Pancreas (tissue), 10 donors: ENCODE data around the gene RAB11A. TPM values are rescaled to one million over a fixed set of nuclear protein-coding genes. Genes with fewer than 3 reads are reported as not detected.

ENCODE experiments used
- ATAC-seq, 4 donors: fragments of 200-7000 bp; cut with Tn5 transposase; one replicate each; pipeline versions ENCODE4 v1.8.0 to v1.9.1; 2020; ENCODE audit warnings: mild to moderate bottlenecking in 4 of 4, moderate library complexity in 4 of 4
- DNase-seq, 6 donors: peaks; one replicate each; pipeline ENCODE4 v3.0.0-alpha.2; 2020
- FAIRE-seq: peaks from 2 replicates; lab custom pipeline; 2012; peaks lifted over from hg19 to GRCh38; lab: Jason Lieb, UNC
- H3K27ac ChIP-seq, 4 donors: fragments of 200-600 bp; sonication (generic); 1 replicate in 3 of 4; 2 replicates in 1 of 4; pipeline versions ENCODE4 v1.5.0 to v1.8.0; 2020
- H3K27me3 ChIP-seq, 4 donors: fragments of 200-600 bp; one replicate each; pipeline ENCODE4 v1.8.0; 2021
- H3K36me3 ChIP-seq, 3 donors: fragments of 200-600 bp; sonication (generic) in 1 of 3; one replicate each; pipeline versions ENCODE4 v1.5.0 to v1.8.0; 2020 to 2021
- H3K4me1 ChIP-seq, 3 donors: fragments of 200-600 bp; one replicate each; pipeline ENCODE4 v1.8.0; 2021
- H3K4me3 ChIP-seq, 4 donors: fragments of 200-600 bp; sonication (generic) in 2 of 4; one replicate each; pipeline versions ENCODE4 v1.5.0 to v1.8.0; 2020 to 2021
- H3K9me3 ChIP-seq, 4 donors: fragments of 200-600 bp; one replicate each; pipeline ENCODE4 v1.8.0; 2021
- CTCF ChIP-seq, 4 donors: fragments of 200-600 bp; sonication (generic) in 3 of 4; IDR thresholded peaks; one replicate each; pipeline versions ENCODE4 v1.5.0 to v1.8.0; 2021; ENCODE audit warnings: antibody characterized with exemption in 4 of 4
- WGBS, 2 donors: extraction: QIAGEN DNeasy Blood & Tissue Kit; methylation state at CpG; one replicate each; pipeline ENCODE4 v1.1.7; 2013; 5-methylcytosine and 5-hydroxymethylcytosine counted together
- intact Hi-C, 3 donors: fragments of 100-400 bp; cut with DNase I; formaldehyde crosslinking; loops; one replicate each; pipeline versions ENCODE4 v1.11.1 to v1.14.2; 2022
- polyA plus RNA-seq, 2 donors: library from polyadenylated mRNA; stranded (reverse); fragments of 200-250 nt; gene quantifications; one replicate each; pipeline ENCODE4 v1.2.3, GENCODE V29; 2013
- total RNA-seq, 6 donors: library from RNA; stranded (reverse); fragmentation: NEBNext Ultra II Directional in 4 of 6; extraction: Animal tissue kit (Norgen Biotek cat#: 25700) in 4 of 6; gene quantifications; one replicate each; pipeline versions ENCODE4 v1.2.1 to v1.2.4, GENCODE V29; 2021 to 2023
- donor health status: healthy with polysubstance abuse.
- donor health status: DM: no; HTN: no; CAD: no; lungs with moderate emphysema.
- donor health status: DM: no; HTN: no; CAD: no.
- donor health status: control.
- donor health status: control.
- donor health status: Bipolar disorder and iron deficiency.
- donor health status: DM: yes; HTN: yes; CAD: no.
- donor health status: DM: no; HTN: no; CAD: no.
- donor health status: DM: no; HTN: no; CAD: no.
- donor health status: DM: yes; HTN: yes; CAD: no.

RAB11A gene
- total and polyA plus RNA-seq, 8 donors, result 19.8 to 98.4 (median 62.0) TPM

- intact Hi-C loops, result no loop called here
- H3K9me3 ChIP-seq, result no peaks in the 10 kb centered on the region
- no peaks in the 10 kb centered on the region for H3K27me3 ChIP-seq
- TF ChIP-seq CTCF (IDR thresholded peaks at IDR 0.05), result no peak
- ATAC-seq, result peak in 2 of 4 donors; percentile 50 to 61
- H3K4me3 ChIP-seq, result no peak overlapping the region
- FAIRE-seq, result no peak
- H3K36me3 ChIP-seq, result no peaks in the 10 kb centered on the region
- H3K4me1 ChIP-seq, result no peaks in the 10 kb centered on the region
- 16 to 38% methylated on average over 1 of the region's 1 CpG for WGBS, 2 donors
- DNase-seq, result no peak
- no peak overlapping the region for H3K27ac ChIP-seq
Measured at GRCh38 chr15:65936282-65936681, 67.0 kb downstream of the RAB11A start.

GRCh38 chr15:65937054-65937453 is 67.8 kb downstream of the RAB11A start:
- Histone ChIP-seq H3K4me1 (no peaks in the 10 kb centered on the region), H3K27me3 (no peaks in the 10 kb centered on the region), H3K4me3 (no peak overlapping the region), H3K36me3 (no peaks in the 10 kb centered on the region), H3K27ac (no peak overlapping the region), H3K9me3 (no peaks in the 10 kb centered on the region)
- intact Hi-C loops, result no loop called here
- WGBS, 2 donors, result 87 to 90% methylated on average over 3 of the region's 3 CpGs
- no peak for TF ChIP-seq CTCF (IDR thresholded peaks at IDR 0.05)
- ATAC-seq (no peak), DNase-seq (no peak), FAIRE-seq (no peak)

GRCh38 chr15:65937476-65937875 is 68.2 kb downstream of the RAB11A start:
- Histone ChIP-seq H3K9me3 (no peaks in the 10 kb centered on the region), H3K27me3 (no peaks in the 10 kb centered on the region), H3K4me1 (no peaks in the 10 kb centered on the region), H3K27ac (no peak overlapping the region), H3K36me3 (no peaks in the 10 kb centered on the region), H3K4me3 (no peak overlapping the region)
- ATAC-seq, result peak in 2 of 4 donors; percentile 21 to 39
- peak in 1 of 6 donors; percentile 40 for DNase-seq
- TF ChIP-seq CTCF (IDR thresholded peaks at IDR 0.05), result no peak
- 92 to 93% methylated on average over 1 of the region's 1 CpG for WGBS, 2 donors
- intact Hi-C loops, result no loop called here
- FAIRE-seq, result no peak

- no peak for TF ChIP-seq CTCF (IDR thresholded peaks at IDR 0.05)
- H3K4me3 ChIP-seq, result no peak overlapping the region
- intact Hi-C loops, result no loop called here
- no peak overlapping the region for H3K27ac ChIP-seq
- no peaks in the 10 kb centered on the region for H3K27me3 ChIP-seq
- no peaks in the 10 kb centered on the region for H3K9me3 ChIP-seq
- no peaks in the 10 kb centered on the region for H3K4me1 ChIP-seq
- no peaks in the 10 kb centered on the region for H3K36me3 ChIP-seq
- no peak for FAIRE-seq
- 88 to 92% methylated on average over 4 of the region's 4 CpGs for WGBS, 2 donors
- no peak for DNase-seq
- no peak for ATAC-seq
Measured at GRCh38 chr15:65938604-65939003, 69.3 kb downstream of the RAB11A start.

- H3K4me3 ChIP-seq, result no peak overlapping the region
- H3K27ac ChIP-seq, result no peak overlapping the region
- DNase-seq, result no peak
- H3K9me3 ChIP-seq, result no peaks in the 10 kb centered on the region
- H3K4me1 ChIP-seq, result no peaks in the 10 kb centered on the region
- no peak for FAIRE-seq
- no peak for TF ChIP-seq CTCF (IDR thresholded peaks at IDR 0.05)
- H3K36me3 ChIP-seq, result no peaks in the 10 kb centered on the region
- intact Hi-C loops, result no loop called here
- 66 to 68% methylated on average over 10 of the region's 10 CpGs for WGBS, 2 donors
- peak in 3 of 4 donors; percentile 51 to 67 (median 52) for ATAC-seq
- no peaks in the 10 kb centered on the region for H3K27me3 ChIP-seq
Measured at GRCh38 chr15:65939901-65940617, 70.8 kb downstream of the RAB11A start.
